ENCODE results near the gene FERMT2.

The FERMT2 gene

GRCh38 chr14:52860209-52860608 is 90.6 kb downstream of the FERMT2 start:
- DNase-seq, result no peak

GRCh38 chr14:52856139-52856538 is 94.7 kb downstream of the FERMT2 start:
- DNase-seq, result no peak

- no peak for DNase-seq
These were observed 97.4 kb downstream of the FERMT2 start for GRCh38 chr14:52853522-52853854.

GRCh38 chr14:52852810-52853521 is 97.9 kb downstream of the FERMT2 start:
- DNase-seq, result no peak

- no peak for DNase-seq
These were observed 100.4 kb downstream of the FERMT2 start for GRCh38 chr14:52850451-52850909.

GRCh38 chr14:52848626-52849025 is 102.2 kb downstream of the FERMT2 start:
- no peak for DNase-seq

GRCh38 chr14:52846591-52846990 is 104.3 kb downstream of the FERMT2 start:
- no peak for DNase-seq

GRCh38 chr14:52845081-52845480 is 105.8 kb downstream of the FERMT2 start:
- DNase-seq, result no peak

GRCh38 chr14:52844262-52845060 is 106.4 kb downstream of the FERMT2 start:
- no peak for DNase-seq

- no peak for DNase-seq
These were observed 110.0 kb downstream of the FERMT2 start for GRCh38 chr14:52840877-52841276.

- no peak for DNase-seq
These were observed 113.4 kb downstream of the FERMT2 start for GRCh38 chr14:52837451-52837850.

- no peak for DNase-seq
These were observed 114.8 kb downstream of the FERMT2 start for GRCh38 chr14:52836063-52836462.

GRCh38 chr14:52835122-52835903 is 115.5 kb downstream of the FERMT2 start:
- no peak for DNase-seq

GRCh38 chr14:52834440-52834842 is 116.4 kb downstream of the FERMT2 start:
- no peak for DNase-seq

- no peak for DNase-seq
These were observed 117.0 kb downstream of the FERMT2 start for GRCh38 chr14:52833891-52834290.

- no peak for DNase-seq
These were observed 121.2 kb downstream of the FERMT2 start for GRCh38 chr14:52829527-52830185.

- DNase-seq, result no peak
These were observed 123.4 kb downstream of the FERMT2 start for GRCh38 chr14:52827426-52827825.

GRCh38 chr14:52825085-52825484 is 125.8 kb downstream of the FERMT2 start:
- DNase-seq, result no peak

- no peak for DNase-seq
These were observed 126.4 kb downstream of the FERMT2 start for GRCh38 chr14:52824462-52824861.

GRCh38 chr14:52821805-52822250 is 129.0 kb downstream of the FERMT2 start:
- DNase-seq, result no peak

GRCh38 chr14:52808101-52808500 is 142.7 kb downstream of the FERMT2 start:
- DNase-seq, result no peak

Measured in activated T-cell treated with anti-CD3 and anti-CD28 coated beads, Interleukin-2, amount 50 U/mL, for 1 hour (primary cell).